Measurements from ENCODE around the gene ZMYM1.
"Not testable (repeated sequence)": the region's sequence is repeated elsewhere in the genome, so short reads cannot be mapped to it uniquely, and the experiment has no call there.

The ZMYM1 gene

GRCh38 chr1:35073265-35073811, 5.8 kb upstream of the ZMYM1 start:
- Histone ChIP-seq H3K4me1 (ENCODE audit: low read length) (no peaks in the 10 kb centered on the region), H4K20me1 (ENCODE audit: insufficient read depth, low read length) (no peaks in the 10 kb centered on the region), H3K36me3 (replicated peaks; ENCODE audit: low read depth, low read length) (no peaks in the 10 kb centered on the region), H3K4me3 (ENCODE audit: low read length) (no peak overlapping the region), H2AFZ (ENCODE audit: low read depth, low read length) (no peak overlapping the region), H3K79me2 (ENCODE audit: low read length) (no peaks in the 10 kb centered on the region), H3K27me3 (ENCODE audit: low read depth, low read length) (no peaks in the 10 kb centered on the region), H3K4me2 (ENCODE audit: low read length) (no peak overlapping the region), H3K27ac (ENCODE audit: low read length) (no peak overlapping the region), H3K9ac (ENCODE audit: low read length) (no peak overlapping the region), H3K9me3 (ENCODE audit: insufficient read depth, low read length) (no peaks in the 10 kb centered on the region)
- TF ChIP-seq CTCF (IDR thresholded peaks at IDR 0.05; ENCODE audit: low read depth, low read length), result no peak
- no peak for TF ChIP-seq EZH2phosphoT487 (IDR thresholded peaks at IDR 0.05; ENCODE audit: low read depth)

- H3K4me1 ChIP-seq (ENCODE audit: low read length); H3K79me2 ChIP-seq (ENCODE audit: low read length); H3K9me3 ChIP-seq (ENCODE audit: insufficient read depth, low read length); H3K4me2 ChIP-seq (ENCODE audit: low read length); H3K27ac ChIP-seq (ENCODE audit: low read length); H3K4me3 ChIP-seq (ENCODE audit: low read length); H2AFZ ChIP-seq (ENCODE audit: low read depth, low read length); H3K27me3 ChIP-seq (ENCODE audit: low read depth, low read length); H3K9ac ChIP-seq (ENCODE audit: low read length); H3K36me3 ChIP-seq (replicated peaks; ENCODE audit: low read depth, low read length); H4K20me1 ChIP-seq (ENCODE audit: insufficient read depth, low read length): not testable (repeated sequence)
Observed at GRCh38 chr1:35076426-35076825, 2.8 kb upstream of the ZMYM1 start.

GRCh38 chr1:35080171-35080854, 1.1 kb downstream of the ZMYM1 start:
- no peaks in the 10 kb centered on the region for H4K20me1 ChIP-seq (ENCODE audit: insufficient read depth, low read length)
- H3K27ac ChIP-seq (ENCODE audit: low read length), result peak overlapping the region; percentile 95
- H3K27me3 ChIP-seq (ENCODE audit: low read depth, low read length), result no peaks in the 10 kb centered on the region
- TF ChIP-seq EZH2phosphoT487 (IDR thresholded peaks at IDR 0.05; ENCODE audit: low read depth) (no peak), CTCF (IDR thresholded peaks at IDR 0.05; ENCODE audit: low read depth, low read length) (no peak)
- H3K36me3 ChIP-seq (replicated peaks; ENCODE audit: low read depth, low read length), result no peaks in the 10 kb centered on the region
- no peaks in the 10 kb centered on the region for H3K9me3 ChIP-seq (ENCODE audit: insufficient read depth, low read length)
- H3K4me3 ChIP-seq (ENCODE audit: low read length), result peak overlapping the region; percentile 78
- H3K9ac ChIP-seq (ENCODE audit: low read length), result peak overlapping the region; percentile 75
- no peak overlapping the region for H2AFZ ChIP-seq (ENCODE audit: low read depth, low read length)
- H3K4me2 ChIP-seq (ENCODE audit: low read length), result peak overlapping the region; percentile 70
- no peaks in the 10 kb centered on the region for H3K79me2 ChIP-seq (ENCODE audit: low read length)
- peaks cover 9% of the 10 kb centered on the region; the same call in 1 of the 2 replicates for H3K4me1 ChIP-seq (ENCODE audit: low read length)

GRCh38 chr1:35085421-35085820, 6.2 kb downstream of the ZMYM1 start:
- 0 out of 2 replicates have a peak, but pooled peaks cover under 1% of the 10 kb centered on the region for H3K4me1 ChIP-seq (ENCODE audit: low read length)
- H3K27me3 ChIP-seq (ENCODE audit: low read depth, low read length), result no peaks in the 10 kb centered on the region
- H4K20me1 ChIP-seq (ENCODE audit: insufficient read depth, low read length), result no peaks in the 10 kb centered on the region
- no peak overlapping the region for H3K4me3 ChIP-seq (ENCODE audit: low read length)
- no peaks in the 10 kb centered on the region for H3K79me2 ChIP-seq (ENCODE audit: low read length)
- H3K36me3 ChIP-seq (replicated peaks; ENCODE audit: low read depth, low read length), result no peaks in the 10 kb centered on the region
- H2AFZ ChIP-seq (ENCODE audit: low read depth, low read length), result no peak overlapping the region
- no peaks in the 10 kb centered on the region for H3K9me3 ChIP-seq (ENCODE audit: insufficient read depth, low read length)
- no peak overlapping the region for H3K9ac ChIP-seq (ENCODE audit: low read length)
- H3K27ac ChIP-seq (ENCODE audit: low read length), result no peak overlapping the region
- TF ChIP-seq EZH2phosphoT487 (IDR thresholded peaks at IDR 0.05; ENCODE audit: low read depth) (no peak), CTCF (IDR thresholded peaks at IDR 0.05; ENCODE audit: low read depth, low read length) (no peak)
- H3K4me2 ChIP-seq (ENCODE audit: low read length), result no peak overlapping the region

All from OCI-LY3 (cell line).